K562 (cell line): Measurements from ENCODE around the gene TNFSF13B. TPM values are rescaled to one million over a fixed set of nuclear protein-coding genes. Genes with fewer than 3 reads are reported as not detected.

Experiments
- ATAC-seq: fragments of 200-7000 bp; cut with Tn5 transposase; 3 replicates; pipeline ENCODE4 v1.9.1; 2020; ENCODE audit warnings: moderate library complexity
- BruUV-seq: library from RNA; stranded (reverse); fragments of 400-500 nt; replicated peaks from 2 replicates; lab custom pipeline; 2021; lab: Mats Ljungman, UMichigan
- CTCF ChIA-PET: fragments of 300-600 bp; formaldehyde crosslinking; extraction: SDS; loops from one replicate; lab custom pipeline; 2021; ENCODE audit warnings: low intra/inter-chr PET ratio; lab: Yijun Ruan, JAX
- POLR2A ChIA-PET: fragments of 300-600, 350-650 bp; sonication (Branson Sonifier 250); formaldehyde crosslinking; extraction: SDS; loops from one replicate; lab custom pipeline; 2021; ENCODE audit warnings: antibody characterized with exemption, inconsistent platforms; lab: Yijun Ruan, JAX
- DNase-seq, 4 experiments: peaks; one replicate each; pipeline versions ENCODE4 v3.0.0 to v3.0.0-alpha.2; 2011 to 2018; ENCODE audit warnings: low spot score in 3 of 4, mixed read lengths in 3 of 4; ENCODE audit errors: extremely low read depth in 1 of 4
- FAIRE-seq: peaks from 2 replicates; lab custom pipeline; 2011; peaks lifted over from hg19 to GRCh38; lab: Jason Lieb, UNC
- H2AFZ ChIP-seq: 2 replicates; pipeline ENCODE4 v1.6.0; 2011; ENCODE audit warnings: low read depth, low read length, control low read depth, inconsistent platforms
- H3K27ac ChIP-seq: fragments of 200-600 bp; 3 replicates; pipeline ENCODE4 v1.8.0; 2011; ENCODE audit warnings: low read depth, mild to moderate bottlenecking, control low read depth, inconsistent platforms, low read length, moderate library complexity, mixed read lengths; ENCODE audit errors: extremely low read depth
- H3K27me3 ChIP-seq, 2 experiments: fragments of 300-600 bp in 1 of 2; 2 replicates in 1 of 2; 3 replicates in 1 of 2; pipeline versions ENCODE4 v1.6.0 to v1.8.0; 2011; ENCODE audit warnings: inconsistent platforms in 2 of 2, low read length in 2 of 2, mild to moderate bottlenecking in 1 of 2, mixed read lengths in 1 of 2, moderate library complexity in 1 of 2; ENCODE audit not compliant: control insufficient read depth in 2 of 2, insufficient read depth in 2 of 2
- H3K36me3 ChIP-seq: fragments of 300-600 bp; 3 replicates; pipeline ENCODE4 v1.8.0; 2011; ENCODE audit warnings: mild to moderate bottlenecking, low read length, inconsistent platforms; ENCODE audit not compliant: control insufficient read depth, insufficient read depth
- H3K4me1 ChIP-seq, 2 experiments: fragments of 200-600 bp in 1 of 2; replicated peaks in 1 of 2; 2 replicates in 1 of 2; 3 replicates in 1 of 2; pipeline versions ENCODE4 v1.5.1 to v1.8.0; 2011; ENCODE audit warnings: inconsistent platforms in 2 of 2, low read length in 2 of 2, mild to moderate bottlenecking in 1 of 2, mixed read lengths in 1 of 2, moderate library complexity in 1 of 2; ENCODE audit not compliant: control insufficient read depth in 2 of 2, insufficient read depth in 2 of 2
- H3K4me2 ChIP-seq: 2 replicates; pipeline ENCODE4 v1.6.1; 2011; ENCODE audit warnings: low read length, control low read depth, inconsistent platforms, mixed read lengths; ENCODE audit not compliant: insufficient read depth
- H3K4me3 ChIP-seq: fragments of 200-600 bp; sonication (generic), shearing (Covaris generic); 2 replicates; pipeline ENCODE4 v1.5.1; 2016; ENCODE audit warnings: control low read depth, inconsistent platforms
- H3K79me2 ChIP-seq: fragments of 200-600 bp; 3 replicates; pipeline ENCODE4 v1.8.0; 2011; ENCODE audit warnings: low read length, inconsistent platforms; ENCODE audit not compliant: control insufficient read depth, insufficient read depth
- H3K9ac ChIP-seq, 2 experiments: 2 replicates each; pipeline versions ENCODE4 v1.6.0 to v1.6.1; 2011; ENCODE audit warnings: low read depth in 2 of 2, low read length in 2 of 2, control low read depth in 1 of 2, inconsistent platforms in 1 of 2, mild to moderate bottlenecking in 1 of 2, mixed read lengths in 1 of 2; ENCODE audit not compliant: insufficient read depth in 1 of 2
- H3K9me1 ChIP-seq: one replicate; pipeline ENCODE4 v1.6.0; 2011; ENCODE audit warnings: inconsistent platforms, mild to moderate bottlenecking, low read length, moderate library complexity; ENCODE audit not compliant: control insufficient read depth, insufficient read depth
- H3K9me3 ChIP-seq: replicated peaks from 2 replicates; pipeline ENCODE4 v1.5.1; 2011; ENCODE audit warnings: low read depth, low read length, inconsistent platforms; ENCODE audit not compliant: control insufficient read depth, insufficient read depth
- H4K20me1 ChIP-seq: replicated peaks from 2 replicates; pipeline ENCODE4 v1.6.1; 2011; ENCODE audit warnings: low read length, inconsistent platforms, mixed read lengths; ENCODE audit not compliant: control insufficient read depth, insufficient read depth
- ARID1B ChIP-seq: fragments of 450-650 bp; IDR thresholded peaks from 2 replicates; pipeline ENCODE4 v1.6.1; 2016; ENCODE audit warnings: antibody characterized with exemption, mild to moderate bottlenecking, inconsistent platforms
- BCOR ChIP-seq: fragments of 450-650 bp; IDR thresholded peaks from 2 replicates; pipeline ENCODE4 v1.6.1; 2016
- BMI1 ChIP-seq: fragments of 150-350 bp; IDR thresholded peaks from 2 replicates; pipeline ENCODE4 v1.6.1; 2014; ENCODE audit warnings: low read length
- HSF4 ChIP-seq: fragments of 250-450 bp; sonication (Bioruptor Pico); IDR thresholded peaks from 2 replicates; pipeline ENCODE4 v2.1.2; 2022; ENCODE audit warnings: mild to moderate bottlenecking, moderate library complexity, borderline replicate concordance
- JUN ChIP-seq, 2 experiments: sonication (generic) in 1 of 2; formaldehyde crosslinking in 1 of 2; IDR thresholded peaks; 2 replicates each; pipeline versions ENCODE4 v1.6.1 to v1.8.0; 2012 to 2022; ENCODE audit warnings: borderline replicate concordance in 2 of 2, mild to moderate bottlenecking in 2 of 2, improper control_type of control experiment in 1 of 2, low read depth in 1 of 2, low read length in 1 of 2, missing genetic modification reagents in 1 of 2
- MYBL2 ChIP-seq, 2 experiments: fragments of 450-650 bp in 1 of 2; sonication (generic) in 1 of 2; formaldehyde crosslinking in 1 of 2; IDR thresholded peaks; 2 replicates each; pipeline versions ENCODE4 v1.6.1 to v1.8.1; 2017 to 2022; ENCODE audit warnings: borderline replicate concordance in 1 of 2, inconsistent platforms in 1 of 2, low read depth in 1 of 2, mild to moderate bottlenecking in 1 of 2, missing genetic modification reagents in 1 of 2, moderate library complexity in 1 of 2
- RAD51 ChIP-seq: fragments of 450-650 bp; IDR thresholded peaks from 2 replicates; pipeline ENCODE4 v1.7.1; 2016; ENCODE audit warnings: low read depth, mild to moderate bottlenecking, borderline replicate concordance
- RFX5 ChIP-seq: IDR thresholded peaks from 2 replicates; pipeline ENCODE4 v1.6.1; 2011; ENCODE audit warnings: low read depth, mild to moderate bottlenecking, improper control_type of control experiment, low read length
- ZNF197 ChIP-seq: fragments of 200-800 bp; sonication (Bioruptor generic); IDR thresholded peaks from 2 replicates; pipeline ENCODE4 v1.6.1; 2016; ENCODE audit warnings: low read depth, missing genetic modification characterization, missing compliant biosample characterization
- ZNF239 ChIP-seq: fragments of 250-450 bp; sonication (Bioruptor Pico); IDR thresholded peaks from 2 replicates; pipeline ENCODE4 v1.4.0; 2020; ENCODE audit warnings: mild to moderate bottlenecking
- WGBS: fragments of 100-300 bp; shearing (Covaris generic); methylation state at CpG from one replicate; pipeline ENCODE4 v1.1.6; 2016; ENCODE audit warnings: low coverage, mixed read lengths; ENCODE audit not compliant: insufficient coverage; ENCODE audit errors: missing lambda C conversion rate; 5-methylcytosine and 5-hydroxymethylcytosine counted together
- in situ Hi-C: fragments of 300-500 bp; cut with MboI; formaldehyde crosslinking; loops from 4 replicates; pipeline ENCODE4 v1.15.0; 2018; ENCODE audit warnings: inconsistent platforms, mixed read lengths
- intact Hi-C: fragments of 100-400 bp; cut with micrococcal nuclease; formaldehyde crosslinking; loops from 2 replicates; pipeline ENCODE4 v1.14.2; 2022
- polyA plus RNA-seq, 8 experiments: library from polyadenylated mRNA; depleted of rRNA in 4 of 8; stranded (reverse) in 5 of 8; unstranded in 3 of 8; fragments of >200 nt; fragmentation: Nextera tagmentation in 2 of 8; fragmentation: Illumina TruSeq in 1 of 8; extraction: Ambion mirVana in 2 of 8; extraction: Trizol in 1 of 8; gene quantifications; 2 replicates each; pipeline versions ENCODE4 v1.2.1 to v1.2.3, GENCODE V29; 2011 to 2014; ENCODE audit warnings: inconsistent platforms in 1 of 8, missing spikeins in 1 of 8
- total RNA-seq, 7 experiments: library from RNA; depleted of rRNA in 6 of 7; stranded (reverse); fragments of >200 nt in 6 of 7; fragmentation: Illumina TruSeq in 2 of 7; extraction: Trizol in 2 of 7; gene quantifications; 2 replicates each; pipeline versions ENCODE4 v1.2.1 to v1.2.3, GENCODE V29; 2011 to 2021; ENCODE audit warnings: low replicate concordance in 1 of 7
- TF ChIP-seq, protein P1 (sequence below): fragments of 450-650 bp; conservative IDR thresholded peaks from 2 replicates; pipeline ENCODE4 v1.6.1; 2016; ENCODE audit warnings: missing genetic modification characterization, low read depth, mild to moderate bottlenecking, control low read depth, missing compliant biosample characterization
- TF ChIP-seq, protein P2 (sequence below), 3 experiments: fragments of 200-800 bp in 1 of 3; sonication (Bioruptor generic) in 1 of 3; sonication (generic) in 1 of 3; formaldehyde crosslinking in 1 of 3; IDR thresholded peaks; 2 replicates each; pipeline versions ENCODE4 v1.6.1 to v1.8.0; 2016 to 2022; ENCODE audit warnings: mild to moderate bottlenecking in 2 of 3, missing compliant biosample characterization in 2 of 3, missing genetic modification characterization in 2 of 3, missing genetic modification reagents in 1 of 3

TNFSF13B gene
- total and polyA plus RNA-seq, 9 of the 15 experiments (the other 6 are each of a cell fraction or from before 2014, with no cell fraction given), result 1.1 to 2.1 (median 1.5) TPM

- TF ChIP-seq, protein P1, sequence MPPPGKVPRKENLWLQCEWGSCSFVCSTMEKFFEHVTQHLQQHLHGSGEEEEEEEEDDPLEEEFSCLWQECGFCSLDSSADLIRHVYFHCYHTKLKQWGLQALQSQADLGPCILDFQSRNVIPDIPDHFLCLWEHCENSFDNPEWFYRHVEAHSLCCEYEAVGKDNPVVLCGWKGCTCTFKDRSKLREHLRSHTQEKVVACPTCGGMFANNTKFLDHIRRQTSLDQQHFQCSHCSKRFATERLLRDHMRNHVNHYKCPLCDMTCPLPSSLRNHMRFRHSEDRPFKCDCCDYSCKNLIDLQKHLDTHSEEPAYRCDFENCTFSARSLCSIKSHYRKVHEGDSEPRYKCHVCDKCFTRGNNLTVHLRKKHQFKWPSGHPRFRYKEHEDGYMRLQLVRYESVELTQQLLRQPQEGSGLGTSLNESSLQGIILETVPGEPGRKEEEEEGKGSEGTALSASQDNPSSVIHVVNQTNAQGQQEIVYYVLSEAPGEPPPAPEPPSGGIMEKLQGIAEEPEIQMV (tag), result no peak
- peak; percentile 66 for TF ChIP-seq ARID1B
These were observed 12.3 kb upstream of the TNFSF13B start (continued) for GRCh38 chr13:108257248-108257647.

- intact Hi-C loops (no loop called here), in situ Hi-C loops (no loop called here)
- ATAC-seq (no peak), DNase-seq (no peak)
- Histone ChIP-seq H3K9me1 (no peaks in the 10 kb centered on the region), H3K9ac (no peak overlapping the region), H2AFZ (no peak overlapping the region), H3K79me2 (no peaks in the 10 kb centered on the region), H4K20me1 (no peaks in the 10 kb centered on the region), H3K4me1 (no peaks in the 10 kb centered on the region; a peak in 1 of 5 replicates), H3K27ac (no peak overlapping the region)
- WGBS, result 48% methylated on average over 9 of the region's 9 CpGs
- POLR2A ChIA-PET, result no interaction called here
- no TSS peak for BruUV-seq
- TF ChIP-seq RAD51 (no peak), BMI1 (no peak), JUN (IDR thresholded peaks at IDR 0.05; ENCODE audit: borderline replicate concordance, low read depth, low read length) (no peak), JUN (CRISPR knock-in tag; IDR thresholded peaks at IDR 0.05; ENCODE audit: borderline replicate concordance) (no peak), MYBL2 (IDR thresholded peaks at IDR 0.05; ENCODE audit: low read depth) (no peak), MYBL2 (CRISPR knock-in tag; IDR thresholded peaks at IDR 0.05; ENCODE audit: borderline replicate concordance) (no peak), BCOR (no peak), ZNF239 (CRISPR knock-in tag) (no peak), HSF4 (CRISPR knock-in tag) (no peak), ZNF197 (CRISPR knock-in tag) (no peak), RFX5 (no peak)
- TF ChIP-seq, protein P2, sequence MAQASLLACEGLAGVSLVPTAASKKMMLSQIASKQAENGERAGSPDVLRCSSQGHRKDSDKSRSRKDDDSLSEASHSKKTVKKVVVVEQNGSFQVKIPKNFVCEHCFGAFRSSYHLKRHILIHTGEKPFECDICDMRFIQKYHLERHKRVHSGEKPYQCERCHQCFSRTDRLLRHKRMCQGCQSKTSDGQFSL (CRISPR knock-in tag; IDR thresholded peaks at IDR 0.05), result no peak
- TF ChIP-seq, protein P2 (tag; IDR thresholded peaks at IDR 0.05), result no peak
- TF ChIP-seq, all 486 proteins: peak for 0
- Histone ChIP-seq H3K4me2 (no peak overlapping the region), H3K36me3 (no peaks in the 10 kb centered on the region), H3K9me3 (no peaks in the 10 kb centered on the region), H3K4me3 (no peak overlapping the region), H3K27me3 (no peaks in the 10 kb centered on the region)
- no peak for FAIRE-seq
- CTCF ChIA-PET, result no interaction called here
These were observed 5.7 kb upstream of the TNFSF13B start for GRCh38 chr13:108263621-108264355.
